OCI-LY1 (cell line): Measurements from ENCODE around the gene PAK5.

Source experiments
- CTCF ChIP-seq: fragments of 200-600 bp; sonication (generic), shearing (Covaris generic); IDR thresholded peaks from 2 replicates; pipeline ENCODE4 v1.5.1; 2017; ENCODE audit warnings: mild to moderate bottlenecking, antibody characterized with exemption, low read length, moderate library complexity, mixed read lengths
- EZH2 ChIP-seq: fragments of 200-600 bp; sonication (generic), shearing (Covaris generic); IDR thresholded peaks from 2 replicates; pipeline ENCODE4 v1.8.0; 2017; ENCODE audit warnings: borderline replicate concordance, mixed run types, mild to moderate bottlenecking, antibody characterized with exemption, low read length, moderate library complexity, mixed read lengths

DNA sequence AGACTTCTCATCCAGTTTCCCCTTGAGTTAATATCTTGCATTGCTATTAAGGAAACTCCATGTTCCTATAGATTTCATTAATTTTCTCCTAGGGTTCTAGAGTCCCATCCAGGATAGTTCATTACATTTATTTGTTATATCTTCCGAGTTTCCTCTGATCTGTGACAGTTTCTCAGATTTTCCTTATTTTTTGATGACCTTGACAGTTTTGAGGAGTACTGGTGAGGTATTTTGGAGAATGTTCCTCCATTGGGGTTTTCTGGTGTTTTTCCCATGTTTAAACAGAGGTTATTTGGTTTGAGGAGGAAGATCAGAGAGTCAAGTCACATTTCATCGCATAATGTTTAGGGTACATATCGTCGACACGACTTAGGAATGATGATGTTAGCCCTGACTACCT, 256.7 kb downstream of the PAK5 start:
- TF ChIP-seq CTCF: no peak
- no peak for TF ChIP-seq EZH2
